Breast epithelium (tissue), 3 donors: Measurements from ENCODE around the gene PDE7B.

Experiments used
- CTCF ChIP-seq, 3 donors: fragments of 450-650 bp; IDR thresholded peaks; one replicate each; pipeline ENCODE4 v1.5.1; 2016 to 2017; ENCODE audit warnings: antibody characterized with exemption in 3 of 3, mild to moderate bottlenecking in 3 of 3, moderate library complexity in 3 of 3
- POLR2A ChIP-seq: fragments of 450-650 bp; IDR thresholded peaks from one replicate; pipeline ENCODE4 v1.6.1; 2016; ENCODE audit warnings: antibody characterized with exemption, mild to moderate bottlenecking, moderate library complexity
- POLR2AphosphoS5 ChIP-seq, 3 donors: sonication (generic); formaldehyde crosslinking; IDR thresholded peaks; one replicate each; pipeline ENCODE4 v1.6.1; 2017; ENCODE audit warnings: antibody characterized with exemption in 3 of 3

- TF ChIP-seq CTCF (IDR thresholded peaks at IDR 0.05), result no peak
- no peak for TF ChIP-seq POLR2A
- TF ChIP-seq POLR2AphosphoS5 (IDR thresholded peaks at IDR 0.05), result no peak
Observed at GRCh38 chr6:135932651-135933050, 81.2 kb downstream of the PDE7B start.
